ENCODE data around the gene MPDZ. TPM values are rescaled to one million over a fixed set of nuclear protein-coding genes. Genes with fewer than 3 reads are reported as not detected.
A peak's percentile ranks its signal among the peaks of the same experiment; 100 is the strongest.

MPDZ gene
- total RNA-seq, 1 donor from 2014 or later = 38.7 TPM

DNA sequence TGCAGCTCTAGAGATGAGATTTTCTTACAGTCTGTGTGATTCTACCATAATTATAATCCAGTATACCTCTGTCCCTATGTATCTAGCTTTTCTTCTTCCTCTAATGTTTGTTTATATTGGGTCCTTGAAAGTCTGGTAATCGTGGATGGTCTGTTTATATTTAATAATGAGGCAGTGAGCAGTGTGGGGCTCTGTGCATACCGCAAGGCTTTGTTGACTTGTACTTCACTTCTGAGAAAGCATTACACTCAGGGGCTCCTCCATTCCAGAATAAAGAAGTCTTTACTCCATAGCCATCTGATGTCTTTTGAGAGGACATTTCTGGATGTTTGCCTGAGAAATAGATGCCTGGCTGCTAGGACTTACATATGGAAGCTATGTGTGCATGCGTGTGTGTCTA lies 4.5 kb upstream of the MPDZ start:
- Mint-ChIP-seq H3K27ac (ENCODE audit: unreplicated experiment) (no peak overlapping the region), H3K36me3 (ENCODE audit: unreplicated experiment) (no peaks in the 10 kb centered on the region), H3K4me3 (ENCODE audit: unreplicated experiment) (no peak overlapping the region), H3K27me3 (ENCODE audit: unreplicated experiment) (peaks cover 3% of the 10 kb centered on the region), H3K9me3 (ENCODE audit: unreplicated experiment) (peaks cover 12% of the 10 kb centered on the region), H3K4me1 (ENCODE audit: low read depth, unreplicated experiment) (no peaks in the 10 kb centered on the region)
- DNase-seq = no peak
- TF ChIP-seq, protein P1, sequence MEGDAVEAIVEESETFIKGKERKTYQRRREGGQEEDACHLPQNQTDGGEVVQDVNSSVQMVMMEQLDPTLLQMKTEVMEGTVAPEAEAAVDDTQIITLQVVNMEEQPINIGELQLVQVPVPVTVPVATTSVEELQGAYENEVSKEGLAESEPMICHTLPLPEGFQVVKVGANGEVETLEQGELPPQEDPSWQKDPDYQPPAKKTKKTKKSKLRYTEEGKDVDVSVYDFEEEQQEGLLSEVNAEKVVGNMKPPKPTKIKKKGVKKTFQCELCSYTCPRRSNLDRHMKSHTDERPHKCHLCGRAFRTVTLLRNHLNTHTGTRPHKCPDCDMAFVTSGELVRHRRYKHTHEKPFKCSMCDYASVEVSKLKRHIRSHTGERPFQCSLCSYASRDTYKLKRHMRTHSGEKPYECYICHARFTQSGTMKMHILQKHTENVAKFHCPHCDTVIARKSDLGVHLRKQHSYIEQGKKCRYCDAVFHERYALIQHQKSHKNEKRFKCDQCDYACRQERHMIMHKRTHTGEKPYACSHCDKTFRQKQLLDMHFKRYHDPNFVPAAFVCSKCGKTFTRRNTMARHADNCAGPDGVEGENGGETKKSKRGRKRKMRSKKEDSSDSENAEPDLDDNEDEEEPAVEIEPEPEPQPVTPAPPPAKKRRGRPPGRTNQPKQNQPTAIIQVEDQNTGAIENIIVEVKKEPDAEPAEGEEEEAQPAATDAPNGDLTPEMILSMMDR (IDR thresholded peaks at IDR 0.05; ENCODE audit: partially characterized antibody, unreplicated experiment) = no peak

DNA sequence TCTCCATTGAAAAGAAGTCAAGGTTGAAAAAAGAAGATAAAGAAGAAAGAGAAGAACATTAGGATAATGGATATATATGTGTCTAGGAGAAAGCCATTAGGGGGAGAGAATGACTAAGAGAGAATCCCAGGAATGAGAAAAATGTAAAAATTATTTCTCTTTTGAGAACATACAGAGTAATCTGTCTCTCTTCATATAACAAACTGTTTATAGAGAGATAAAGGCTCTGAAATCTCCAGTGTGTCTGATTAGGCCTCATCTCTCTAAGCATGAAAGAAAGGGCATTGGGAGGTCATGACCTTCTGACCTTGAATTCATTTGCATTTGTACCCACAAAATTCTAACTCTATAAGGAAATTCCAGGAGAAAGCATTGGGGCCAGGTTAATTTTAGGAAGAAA lies 3.5 kb upstream of the MPDZ start:
- Mint-ChIP-seq H3K9me3 (ENCODE audit: unreplicated experiment) (peaks cover 15% of the 10 kb centered on the region), H3K27ac (ENCODE audit: unreplicated experiment) (no peak overlapping the region), H3K27me3 (ENCODE audit: unreplicated experiment) (peaks cover 6% of the 10 kb centered on the region), H3K4me3 (ENCODE audit: unreplicated experiment) (no peak overlapping the region), H3K4me1 (ENCODE audit: low read depth, unreplicated experiment) (no peaks in the 10 kb centered on the region), H3K36me3 (ENCODE audit: unreplicated experiment) (no peaks in the 10 kb centered on the region)
- no peak for DNase-seq
- TF ChIP-seq, protein P1 (IDR thresholded peaks at IDR 0.05; ENCODE audit: partially characterized antibody, unreplicated experiment) = no peak

DNA sequence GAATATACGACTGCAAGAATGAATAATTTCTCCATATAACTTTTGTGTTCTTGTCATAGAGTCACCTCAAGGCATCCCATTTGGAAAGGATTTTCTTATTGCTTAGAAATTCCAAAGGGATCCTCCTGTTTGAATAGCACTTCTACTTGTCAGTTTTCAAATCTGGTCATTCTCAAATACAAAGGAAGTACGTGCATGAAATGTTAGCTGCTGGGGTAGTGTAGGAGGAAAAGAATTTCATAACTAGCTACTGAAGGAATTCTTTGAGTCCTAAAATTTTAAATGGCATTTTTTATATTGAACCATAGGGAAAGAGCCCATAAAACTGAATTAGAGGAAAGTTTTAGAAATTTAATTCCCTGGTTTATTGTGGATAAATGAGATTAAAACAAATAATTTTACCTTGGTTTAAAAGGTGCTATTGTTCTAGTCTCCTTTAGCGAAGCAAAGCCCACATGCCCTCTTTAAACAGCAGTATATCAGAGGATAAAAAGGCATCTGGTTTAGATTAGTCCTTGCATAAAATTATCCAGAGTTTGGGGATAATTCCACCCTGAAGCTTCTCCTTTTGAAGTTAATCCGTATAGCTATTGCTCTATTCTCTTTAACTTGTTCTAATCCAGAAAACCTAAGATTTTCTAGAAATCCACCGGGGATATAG lies 2.0 kb upstream of the MPDZ start:
- no peak overlapping the region for H3K27ac Mint-ChIP-seq (ENCODE audit: unreplicated experiment)
- no peaks in the 10 kb centered on the region for H3K36me3 Mint-ChIP-seq (ENCODE audit: unreplicated experiment)
- H3K4me3 Mint-ChIP-seq (ENCODE audit: unreplicated experiment) = no peak overlapping the region
- peaks cover 6% of the 10 kb centered on the region for H3K27me3 Mint-ChIP-seq (ENCODE audit: unreplicated experiment)
- no peak for DNase-seq
- no peaks in the 10 kb centered on the region for H3K4me1 Mint-ChIP-seq (ENCODE audit: low read depth, unreplicated experiment)
- TF ChIP-seq, protein P1 (IDR thresholded peaks at IDR 0.05; ENCODE audit: partially characterized antibody, unreplicated experiment) = no peak
- H3K9me3 Mint-ChIP-seq (ENCODE audit: unreplicated experiment) = peaks cover 12% of the 10 kb centered on the region

DNA sequence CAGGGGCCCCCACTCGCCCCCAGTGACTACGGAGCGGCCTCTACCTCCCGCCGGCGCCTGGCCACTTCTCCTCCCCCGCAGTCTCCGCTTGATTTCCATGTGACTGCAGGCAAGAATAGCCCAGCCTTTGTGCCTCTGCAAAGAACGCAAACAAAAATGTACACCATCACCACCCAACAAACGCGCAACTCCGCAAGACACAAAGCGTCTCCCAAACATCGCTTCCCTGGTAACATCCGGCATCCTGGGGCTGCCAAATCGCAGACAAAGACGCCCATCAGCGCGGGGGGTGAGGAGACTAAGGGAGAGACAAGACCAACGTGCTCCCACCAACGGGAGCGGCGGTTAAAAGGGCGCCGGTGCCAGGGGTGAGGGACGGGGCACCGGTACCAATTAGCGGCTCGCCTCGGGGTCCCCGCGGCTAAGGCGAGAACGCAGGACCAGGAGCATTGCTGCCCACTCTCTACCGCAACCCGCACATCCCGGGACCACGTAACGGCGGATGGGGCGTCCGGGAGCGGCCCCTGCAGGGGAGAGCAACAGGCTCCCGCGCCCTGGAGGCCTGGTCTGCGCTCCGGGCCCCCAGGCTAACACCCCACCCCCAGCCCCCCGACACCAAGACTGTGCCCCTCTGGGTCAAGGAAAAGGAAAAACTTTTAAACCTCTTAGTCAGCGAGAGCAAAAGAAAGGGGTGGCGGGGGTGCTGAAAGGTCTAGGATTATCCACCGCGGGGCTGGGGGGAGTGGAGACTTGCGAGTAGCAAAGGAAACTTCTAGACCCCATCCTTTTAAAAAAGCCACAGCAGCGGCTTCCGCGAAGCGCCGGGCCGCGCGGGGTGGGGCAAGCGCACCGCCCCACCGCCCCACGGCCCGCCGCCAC lies 885 bp downstream of the MPDZ start:
- Mint-ChIP-seq H3K27me3 (ENCODE audit: unreplicated experiment) (peaks cover 6% of the 10 kb centered on the region), H3K4me1 (ENCODE audit: low read depth, unreplicated experiment) (peaks cover 2% of the 10 kb centered on the region), H3K36me3 (ENCODE audit: unreplicated experiment) (no peaks in the 10 kb centered on the region), H3K9me3 (ENCODE audit: unreplicated experiment) (peaks cover 12% of the 10 kb centered on the region), H3K4me3 (ENCODE audit: unreplicated experiment) (peak overlapping the region; percentile 97), H3K27ac (ENCODE audit: unreplicated experiment) (peak overlapping the region; percentile 95)
- peak; percentile 63 for DNase-seq
- TF ChIP-seq, protein P1 (IDR thresholded peaks at IDR 0.05; ENCODE audit: partially characterized antibody, unreplicated experiment) = no peak

- Mint-ChIP-seq H3K27me3 (ENCODE audit: unreplicated experiment) (peaks cover 6% of the 10 kb centered on the region), H3K9me3 (ENCODE audit: unreplicated experiment) (peaks cover 12% of the 10 kb centered on the region), H3K27ac (ENCODE audit: unreplicated experiment) (peak overlapping the region; percentile 95), H3K4me3 (ENCODE audit: unreplicated experiment) (peak overlapping the region; percentile 97), H3K4me1 (ENCODE audit: low read depth, unreplicated experiment) (peaks cover 2% of the 10 kb centered on the region), H3K36me3 (ENCODE audit: unreplicated experiment) (no peaks in the 10 kb centered on the region)
- no peak for DNase-seq
- TF ChIP-seq, protein P1 (IDR thresholded peaks at IDR 0.05; ENCODE audit: partially characterized antibody, unreplicated experiment) = no peak
Measured at GRCh38 chr9:13278023-13278367, 1.5 kb downstream of the MPDZ start.

Data from glutamatergic neuron (in vitro differentiated cells).